Measurements from ENCODE around the gene MCF2L. TPM values are rescaled to one million over a fixed set of nuclear protein-coding genes. Genes with fewer than 3 reads are reported as not detected.

The MCF2L gene
- polyA plus RNA-seq, 1 donor (not counting 4 experiments of a cell fraction or from before 2014, with no cell fraction given): 0.14 TPM

GRCh38 chr13:112972867-112973576 lies 4.0 kb downstream of the MCF2L start:
- DNase-seq (ENCODE audit: low read depth, low spot score) (no peak), FAIRE-seq (no peak)
- Histone ChIP-seq H3K9me3 (ENCODE audit: control insufficient read depth, low read depth, low read length) (peaks cover 3% of the 10 kb centered on the region), H3K9ac (ENCODE audit: control insufficient read depth, extremely low read depth, insufficient read depth, low read length) (no peak overlapping the region), H3K4me2 (ENCODE audit: control insufficient read depth, extremely low read depth, insufficient read depth, low read depth, low read length) (no peak overlapping the region), H3K79me2 (ENCODE audit: control insufficient read depth, insufficient read depth, low read length) (no peaks in the 10 kb centered on the region), H2AFZ (ENCODE audit: control insufficient read depth, low read length) (no peak overlapping the region), H3K4me1 (ENCODE audit: control insufficient read depth, extremely low read depth, insufficient read depth, low read length) (peaks cover 4% of the 10 kb centered on the region), H3K9me1 (ENCODE audit: control insufficient read depth, extremely low read depth, insufficient read depth, low read length) (no peaks in the 10 kb centered on the region), H4K20me1 (ENCODE audit: control insufficient read depth, extremely low read depth, insufficient read depth, low read length) (peaks cover 6% of the 10 kb centered on the region), H3K27ac (ENCODE audit: control insufficient read depth, insufficient read depth, low read length) (no peak overlapping the region), H3K4me3 (ENCODE audit: control insufficient read depth in 2 of 3, extremely low read depth in 1 of 3, insufficient read depth in 2 of 3, low read depth in 1 of 3, low read length in 3 of 3) (no peak overlapping the region), H3K36me3 (ENCODE audit: control insufficient read depth in 2 of 2, extremely low read depth in 1 of 2, insufficient read depth in 2 of 2, low read length in 2 of 2) (no peaks in the 10 kb centered on the region), H3K27me3 (ENCODE audit: control insufficient read depth, extremely low read depth, insufficient read depth, low read length) (peaks cover 38% of the 10 kb centered on the region)
- TF ChIP-seq CTCF (optimal IDR thresholded peaks at IDR 0.05 in 1 of 3, IDR thresholded peaks at IDR 0.05 in 1 of 3, conservative IDR thresholded peaks at IDR 0.05 in 1 of 3; ENCODE audit: extremely low read depth in 1 of 3, insufficient read depth in 2 of 3, low read length in 3 of 3): no peak
- dilution Hi-C loops (cut with MboI; ENCODE audit: extremely low pct_ligation_motif_present, low sequenced_read_pairs): no loop called here

- no peak overlapping the region for H3K27ac ChIP-seq (ENCODE audit: control insufficient read depth, insufficient read depth, low read length)
- no peak overlapping the region for H3K4me2 ChIP-seq (ENCODE audit: control insufficient read depth, extremely low read depth, insufficient read depth, low read depth, low read length)
- TF ChIP-seq EZH2 (IDR thresholded peaks at IDR 0.05; ENCODE audit: low read length): no peak
- no peak for TF ChIP-seq CTCF (optimal IDR thresholded peaks at IDR 0.05 in 1 of 3, IDR thresholded peaks at IDR 0.05 in 1 of 3, conservative IDR thresholded peaks at IDR 0.05 in 1 of 3; ENCODE audit: extremely low read depth in 1 of 3, insufficient read depth in 2 of 3, low read length in 3 of 3)
- DNase-seq (ENCODE audit: low read depth, low spot score): no peak
- H3K9me3 ChIP-seq (ENCODE audit: control insufficient read depth, low read depth, low read length): peaks cover 3% of the 10 kb centered on the region
- H3K4me1 ChIP-seq (ENCODE audit: control insufficient read depth, extremely low read depth, insufficient read depth, low read length): peaks cover 1% of the 10 kb centered on the region
- H2AFZ ChIP-seq (ENCODE audit: control insufficient read depth, low read length): no peak overlapping the region
- H3K9ac ChIP-seq (ENCODE audit: control insufficient read depth, extremely low read depth, insufficient read depth, low read length): no peak overlapping the region
- dilution Hi-C loops (cut with MboI; ENCODE audit: extremely low pct_ligation_motif_present, low sequenced_read_pairs): no loop called here
- H4K20me1 ChIP-seq (ENCODE audit: control insufficient read depth, extremely low read depth, insufficient read depth, low read length): peaks cover 6% of the 10 kb centered on the region
- no peaks in the 10 kb centered on the region for H3K36me3 ChIP-seq (ENCODE audit: control insufficient read depth in 2 of 2, extremely low read depth in 1 of 2, insufficient read depth in 2 of 2, low read length in 2 of 2)
- no peaks in the 10 kb centered on the region for H3K79me2 ChIP-seq (ENCODE audit: control insufficient read depth, insufficient read depth, low read length)
- FAIRE-seq: no peak
- H3K9me1 ChIP-seq (ENCODE audit: control insufficient read depth, extremely low read depth, insufficient read depth, low read length): no peaks in the 10 kb centered on the region
- no peak overlapping the region for H3K4me3 ChIP-seq (ENCODE audit: control insufficient read depth in 2 of 3, extremely low read depth in 1 of 3, insufficient read depth in 2 of 3, low read depth in 1 of 3, low read length in 3 of 3)
- peaks cover 36% of the 10 kb centered on the region for H3K27me3 ChIP-seq (ENCODE audit: control insufficient read depth, extremely low read depth, insufficient read depth, low read length)
Measured at GRCh38 chr13:112973577-112973951, 4.5 kb downstream of the MCF2L start.

Data from keratinocyte (primary cell).